Vagina (tissue), 2 donors: ENCODE measurements around the gene ITIH3.

Experiments used
- CTCF ChIP-seq, 3 experiments: fragments of 450-650 bp in 2 of 3; fragments of 200-600 bp in 1 of 3; sonication (generic) in 1 of 3; IDR thresholded peaks; one replicate each; pipeline ENCODE4 v1.5.1; 2017 to 2019; ENCODE audit warnings: antibody characterized with exemption in 3 of 3, mild to moderate bottlenecking in 2 of 3, moderate library complexity in 2 of 3
- POLR2AphosphoS5 ChIP-seq, 2 donors: sonication (generic); formaldehyde crosslinking; IDR thresholded peaks; one replicate each; pipeline ENCODE4 v1.9.0; 2017; ENCODE audit warnings: antibody characterized with exemption in 2 of 2, mild to moderate bottlenecking in 2 of 2, low read depth in 1 of 2; ENCODE audit not compliant: insufficient read depth in 1 of 2

GRCh38 chr3:52824037-52824436, 29.4 kb downstream of the ITIH3 start:
- TF ChIP-seq CTCF (IDR thresholded peaks at IDR 0.05) (no peak), POLR2AphosphoS5 (IDR thresholded peaks at IDR 0.05; ENCODE audit: insufficient read depth in 1 of 2, low read depth in 1 of 2) (no peak)
